AG04450 (cell line): ENCODE results near the gene SUCLG2. TPM values are rescaled to one million over a fixed set of nuclear protein-coding genes. Genes with fewer than 3 reads are reported as not detected.

ENCODE experiments used
- CTCF ChIA-PET: fragments of 300-600, 350-600 bp; formaldehyde crosslinking; extraction: SDS; loops from one replicate; lab custom pipeline; 2022; ENCODE audit warnings: antibody characterized with exemption, inconsistent platforms; lab: Charles Lee
- POLR2A ChIA-PET: fragments of 350-600 bp; formaldehyde crosslinking; extraction: SDS; loops from one replicate; lab custom pipeline; 2021; ENCODE audit warnings: antibody characterized with exemption, inconsistent platforms; lab: Yijun Ruan, JAX
- DNase-seq: peaks from one replicate; pipeline ENCODE4 v3.0.0-alpha.2; 2011; ENCODE audit warnings: low read depth, low spot score
- H3K27ac ChIP-seq: one replicate; pipeline ENCODE4 v1.5.1; 2012; ENCODE audit warnings: low read depth, low read length, control low read depth
- H3K27me3 ChIP-seq: one replicate; pipeline ENCODE4 v1.6.0; 2012; ENCODE audit warnings: low read length; ENCODE audit not compliant: control insufficient read depth, insufficient read depth
- H3K4me3 ChIP-seq: 2 replicates; pipeline ENCODE4 v1.5.1; 2011; ENCODE audit warnings: mild to moderate bottlenecking, low read depth, low read length, control low read depth
- H3K9me3 ChIP-seq: 2 replicates; pipeline ENCODE4 v1.5.1; 2012; ENCODE audit warnings: low read length; ENCODE audit not compliant: control insufficient read depth, insufficient read depth
- CTCF ChIP-seq: IDR thresholded peaks from 2 replicates; pipeline ENCODE4 v1.5.1; 2011; ENCODE audit warnings: low read depth, low read length, control low read depth, inconsistent platforms
- polyA plus RNA-seq: library from polyadenylated mRNA; depleted of rRNA; stranded (reverse); fragments of >200 nt; gene quantifications from 2 replicates; pipeline ENCODE4 v1.2.3, GENCODE V29; 2011

The SUCLG2 gene
- polyA plus RNA-seq, 1 experiment = 54.2 TPM

DNA sequence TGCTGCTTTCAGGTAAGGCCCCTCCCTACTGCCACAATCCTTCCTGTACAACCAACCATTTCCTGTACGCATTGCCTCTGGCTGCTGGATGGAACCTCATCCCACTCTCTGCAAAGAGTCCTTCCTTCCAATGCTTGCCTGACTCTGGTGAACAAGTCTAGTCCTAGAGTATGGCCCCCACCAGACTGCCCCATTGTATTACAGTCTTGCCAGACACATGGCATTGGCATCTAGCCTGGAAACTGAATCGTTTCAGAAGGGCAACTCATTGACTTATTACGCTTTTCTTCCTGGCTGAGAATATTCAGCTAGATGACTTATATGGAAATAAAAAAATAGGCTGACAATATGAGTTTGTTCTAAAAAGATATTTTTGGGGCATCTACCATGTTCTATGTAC is 170.3 kb downstream of the SUCLG2 start:
- no peaks in the 10 kb centered on the region for H3K27me3 ChIP-seq
- ChIA-PET CTCF (no interaction called here), POLR2A (no interaction called here)
- no peak overlapping the region for H3K4me3 ChIP-seq
- no peak for TF ChIP-seq CTCF
- no peak overlapping the region for H3K27ac ChIP-seq
- no peaks in the 10 kb centered on the region for H3K9me3 ChIP-seq
- DNase-seq = no peak

DNA sequence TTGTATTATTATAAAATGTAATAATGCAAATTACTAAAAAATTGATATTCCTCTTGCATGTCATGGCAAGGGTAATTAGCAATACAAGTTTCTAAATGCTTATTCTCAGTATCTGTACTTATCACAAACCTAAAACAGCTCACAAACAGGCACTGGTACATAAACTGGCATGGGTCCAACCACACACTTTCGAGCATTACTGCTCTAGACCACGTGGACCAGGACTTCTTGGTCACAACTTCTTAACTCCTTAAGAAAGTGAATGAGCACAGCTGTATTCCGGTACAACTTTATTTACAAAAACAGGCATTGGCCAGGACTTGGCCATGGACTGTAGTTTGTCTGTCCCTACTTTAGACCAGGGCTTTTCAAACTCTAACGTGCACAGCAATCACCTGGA is 173.3 kb downstream of the SUCLG2 start:
- H3K27ac ChIP-seq = no peak overlapping the region
- no peak for TF ChIP-seq CTCF
- H3K4me3 ChIP-seq = no peak overlapping the region
- H3K27me3 ChIP-seq = no peaks in the 10 kb centered on the region
- no peak for DNase-seq
- H3K9me3 ChIP-seq = no peaks in the 10 kb centered on the region
- POLR2A ChIA-PET = no interaction called here
- CTCF ChIA-PET = no interaction called here

DNA sequence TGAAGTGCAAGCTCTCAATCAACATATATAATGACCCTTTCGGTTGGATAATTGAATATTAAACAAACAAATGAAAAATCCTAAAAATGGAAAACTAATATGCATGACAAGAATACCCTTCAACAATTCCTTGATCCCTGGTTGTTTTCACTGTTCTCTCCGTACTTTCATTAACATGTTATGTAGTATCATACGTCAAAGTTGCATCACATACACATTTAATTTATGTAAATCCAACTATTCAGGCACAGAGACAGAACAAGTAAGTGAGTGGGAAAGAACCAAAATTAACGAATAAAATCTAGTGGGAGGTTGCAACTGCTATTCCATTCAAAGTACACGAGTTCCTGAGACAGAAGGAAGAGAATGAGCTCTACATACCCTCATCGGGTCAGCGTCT is 176.0 kb downstream of the SUCLG2 start:
- ChIA-PET POLR2A (no interaction called here), CTCF (no interaction called here)
- TF ChIP-seq CTCF = no peak
- Histone ChIP-seq H3K27me3 (no peaks in the 10 kb centered on the region), H3K9me3 (no peaks in the 10 kb centered on the region), H3K4me3 (no peak overlapping the region), H3K27ac (no peak overlapping the region)
- no peak for DNase-seq

DNA sequence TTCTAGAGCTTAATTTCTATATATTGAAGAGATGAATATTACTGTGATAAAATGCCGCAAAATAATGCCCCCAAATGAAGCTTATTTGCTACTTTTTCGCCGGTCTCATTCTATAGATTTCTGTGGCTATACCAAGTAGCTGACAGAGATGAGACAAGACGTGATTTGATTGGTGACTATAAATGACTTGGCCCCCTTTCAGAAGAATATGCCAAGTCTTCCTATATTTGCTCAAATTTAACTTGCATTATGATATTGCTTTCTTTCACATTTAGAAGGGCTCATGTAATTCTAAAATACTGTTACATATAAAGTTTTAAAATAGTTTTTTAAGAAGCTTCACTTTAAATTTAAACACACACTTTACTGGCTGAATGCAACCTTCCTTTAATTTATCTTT is 180.1 kb downstream of the SUCLG2 start:
- CTCF ChIA-PET = no interaction called here

DNA sequence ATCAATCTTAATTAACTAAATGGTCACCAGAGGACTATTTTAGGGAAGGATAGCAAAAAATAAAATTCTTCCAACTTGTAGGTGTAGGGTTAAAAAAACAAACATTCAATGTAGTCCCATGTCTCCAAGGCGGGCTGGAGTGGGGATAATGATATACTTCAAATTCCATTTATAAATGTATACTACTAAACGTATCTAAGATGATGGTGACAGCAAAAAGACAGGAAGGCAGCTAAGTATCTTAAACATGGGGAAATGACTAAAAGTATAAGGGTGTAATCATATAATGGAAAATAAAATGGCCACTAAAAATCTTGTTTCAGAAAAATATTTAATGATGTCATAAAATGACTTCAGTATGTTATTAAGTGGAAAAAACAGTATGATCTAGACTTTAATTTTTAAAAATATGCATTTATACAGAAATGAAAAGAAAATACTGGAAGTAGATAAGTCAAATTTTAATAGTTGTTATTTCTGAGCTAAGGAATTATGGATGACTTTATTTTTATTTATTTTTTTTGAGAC is 181.7 kb downstream of the SUCLG2 start:
- no peak for TF ChIP-seq CTCF

More for the DNA sequence above, 180.1 kb downstream of the SUCLG2 start:
- TF ChIP-seq CTCF = no peak
- Histone ChIP-seq H3K27ac (no peak overlapping the region), H3K9me3 (no peaks in the 10 kb centered on the region), H3K4me3 (no peak overlapping the region), H3K27me3 (no peaks in the 10 kb centered on the region)
- POLR2A ChIA-PET = no interaction called here
- no peak for DNase-seq

More for the DNA sequence above, 181.7 kb downstream of the SUCLG2 start:
- no peaks in the 10 kb centered on the region for H3K27me3 ChIP-seq
- ChIA-PET CTCF (interaction anchor here (0.6 kb wide), 1 partner anchor 26 kb away, joined by 3 read pairs; no protein-coding TSS in a partner anchor), POLR2A (no interaction called here)
- no peak overlapping the region for H3K4me3 ChIP-seq
- DNase-seq = no peak
- H3K9me3 ChIP-seq = no peaks in the 10 kb centered on the region
- H3K27ac ChIP-seq = no peak overlapping the region
